ENCODE results near the gene RNF220.
A peak's percentile ranks its signal among the peaks of the same experiment; 100 is the strongest.

The RNF220 gene

GRCh38 chr1:44401256-44402228 is 3.5 kb upstream of the RNF220 start:
- TF ChIP-seq CREB5 (CRISPR knock-in tag; IDR thresholded peaks at IDR 0.05; ENCODE audit: low read depth), result no peak
- TF ChIP-seq TOX (CRISPR knock-in tag; IDR thresholded peaks at IDR 0.05; ENCODE audit: borderline replicate concordance), result no peak
- TF ChIP-seq ISL1 (CRISPR knock-in tag; IDR thresholded peaks at IDR 0.05), result no peak
- no peak for TF ChIP-seq TCF4 (CRISPR knock-in tag; IDR thresholded peaks at IDR 0.05; ENCODE audit: borderline replicate concordance)
- no peak for TF ChIP-seq ESRRG (CRISPR knock-in tag; IDR thresholded peaks at IDR 0.05)
- TF ChIP-seq ZNF565 (CRISPR knock-in tag; conservative IDR thresholded peaks at IDR 0.05; ENCODE audit: low read depth), result no peak
- TF ChIP-seq PATZ1 (CRISPR knock-in tag; IDR thresholded peaks at IDR 0.05; ENCODE audit: borderline replicate concordance), result no peak
- no peak for TF ChIP-seq ZNF70 (CRISPR knock-in tag; IDR thresholded peaks at IDR 0.05)
- no peak for ATAC-seq

- TF ChIP-seq RARB (CRISPR knock-in tag; IDR thresholded peaks at IDR 0.05) (no peak), PPARA (CRISPR knock-in tag; IDR thresholded peaks at IDR 0.05; ENCODE audit: borderline replicate concordance) (no peak), SNAI2 (CRISPR knock-in tag; IDR thresholded peaks at IDR 0.05) (no peak), GLIS3 (CRISPR knock-in tag; IDR thresholded peaks at IDR 0.05) (no peak), ISL1 (CRISPR knock-in tag; IDR thresholded peaks at IDR 0.05) (no peak), ZNF8 (CRISPR knock-in tag; IDR thresholded peaks at IDR 0.05) (no peak), BACH2 (CRISPR knock-in tag; IDR thresholded peaks at IDR 0.05; ENCODE audit: borderline replicate concordance) (no peak), ZFP30 (CRISPR knock-in tag; IDR thresholded peaks at IDR 0.05) (no peak), ZNF565 (CRISPR knock-in tag; conservative IDR thresholded peaks at IDR 0.05; ENCODE audit: low read depth) (no peak), OSR1 (CRISPR knock-in tag; IDR thresholded peaks at IDR 0.05) (no peak), ZNF70 (CRISPR knock-in tag; IDR thresholded peaks at IDR 0.05) (no peak), ARNTL (CRISPR knock-in tag; IDR thresholded peaks at IDR 0.05; ENCODE audit: borderline replicate concordance, low read depth) (no peak), ESRRG (CRISPR knock-in tag; IDR thresholded peaks at IDR 0.05) (no peak)
- peak; percentile 64 for ATAC-seq
These were observed 1.0 kb downstream of the RNF220 start for GRCh38 chr1:44405798-44406736.

GRCh38 chr1:44406737-44407429 is 1.8 kb downstream of the RNF220 start:
- no peak for TF ChIP-seq TCF4 (CRISPR knock-in tag; IDR thresholded peaks at IDR 0.05; ENCODE audit: borderline replicate concordance)
- TF ChIP-seq ISL1 (CRISPR knock-in tag; IDR thresholded peaks at IDR 0.05), result no peak
- no peak for TF ChIP-seq ZNF70 (CRISPR knock-in tag; IDR thresholded peaks at IDR 0.05)
- no peak for TF ChIP-seq TOX (CRISPR knock-in tag; IDR thresholded peaks at IDR 0.05; ENCODE audit: borderline replicate concordance)
- TF ChIP-seq ZC3H10 (CRISPR knock-in tag; IDR thresholded peaks at IDR 0.05), result no peak
- no peak for TF ChIP-seq BACH2 (CRISPR knock-in tag; IDR thresholded peaks at IDR 0.05; ENCODE audit: borderline replicate concordance)
- no peak for TF ChIP-seq CREB5 (CRISPR knock-in tag; IDR thresholded peaks at IDR 0.05; ENCODE audit: low read depth)
- TF ChIP-seq PATZ1 (CRISPR knock-in tag; IDR thresholded peaks at IDR 0.05; ENCODE audit: borderline replicate concordance), result no peak
- no peak for TF ChIP-seq GLIS3 (CRISPR knock-in tag; IDR thresholded peaks at IDR 0.05)
- no peak for TF ChIP-seq OSR1 (CRISPR knock-in tag; IDR thresholded peaks at IDR 0.05)
- no peak for TF ChIP-seq RARB (CRISPR knock-in tag; IDR thresholded peaks at IDR 0.05)
- TF ChIP-seq CSDC2 (CRISPR knock-in tag; IDR thresholded peaks at IDR 0.05), result no peak
- peak; percentile 7; the same call in 1 of the 3 replicates for ATAC-seq

Measured in SK-N-SH treated with all-trans-retinoic acid at 6 μM for 48 hours (cell line).